ENCODE results near the gene BMPER. TPM values are rescaled to one million over a fixed set of nuclear protein-coding genes. Genes with fewer than 3 reads are reported as not detected.

BMPER gene
- total RNA-seq, 1 donor from 2014 or later: 30.2 TPM

DNA sequence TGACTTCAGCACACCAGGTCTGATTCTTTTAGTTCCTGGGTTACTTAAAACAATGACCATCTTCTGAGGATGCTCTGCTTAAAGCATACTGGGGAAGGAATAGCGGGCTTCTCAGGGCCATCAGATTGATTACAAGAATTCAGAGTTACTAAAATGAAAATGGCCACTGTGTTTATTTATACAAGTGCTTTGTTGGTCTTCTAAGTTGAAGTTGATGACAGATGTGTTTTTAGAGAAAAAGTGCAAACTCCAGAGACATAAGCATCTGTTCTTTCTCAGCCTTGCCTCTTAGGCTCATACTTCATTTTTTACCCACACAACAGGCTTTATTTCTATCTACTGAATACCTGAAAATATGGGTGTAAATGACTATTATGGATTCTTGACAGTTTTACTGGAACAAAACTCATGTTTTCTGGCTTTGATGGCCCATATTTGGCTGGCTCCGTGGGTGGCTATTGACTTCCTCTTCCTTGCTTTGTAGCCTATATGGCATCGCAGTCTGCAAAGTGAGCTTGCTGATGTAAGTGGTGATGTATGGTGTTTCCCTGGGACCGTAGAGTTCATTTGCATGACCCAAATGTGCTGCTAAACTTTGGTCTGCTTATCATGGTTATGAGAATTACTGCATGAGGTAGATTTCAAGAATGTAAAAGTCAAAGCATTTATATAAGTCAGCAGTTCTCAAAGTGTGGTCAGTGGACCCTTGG is 121.3 kb downstream of the BMPER start:
- peak; percentile 24 for DNase-seq

DNA sequence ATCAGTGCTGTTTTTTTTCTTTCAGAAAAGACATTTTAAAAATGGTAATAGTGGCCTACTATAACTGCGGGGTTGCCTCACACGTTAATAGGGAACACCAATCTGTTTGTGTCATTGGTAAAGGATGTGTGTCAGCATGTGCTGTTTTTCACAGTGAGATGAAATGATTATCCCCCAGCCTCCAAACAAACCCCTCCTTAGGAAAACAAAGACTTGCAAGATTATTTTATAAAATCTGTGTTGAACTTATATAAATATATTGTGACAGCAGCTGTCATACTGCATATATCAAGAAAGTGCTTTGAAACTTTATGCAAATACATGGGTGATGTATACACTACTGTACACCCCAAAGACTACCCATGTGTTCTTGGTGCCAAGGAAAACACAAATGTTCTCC is 125.8 kb downstream of the BMPER start:
- DNase-seq: no peak

DNA sequence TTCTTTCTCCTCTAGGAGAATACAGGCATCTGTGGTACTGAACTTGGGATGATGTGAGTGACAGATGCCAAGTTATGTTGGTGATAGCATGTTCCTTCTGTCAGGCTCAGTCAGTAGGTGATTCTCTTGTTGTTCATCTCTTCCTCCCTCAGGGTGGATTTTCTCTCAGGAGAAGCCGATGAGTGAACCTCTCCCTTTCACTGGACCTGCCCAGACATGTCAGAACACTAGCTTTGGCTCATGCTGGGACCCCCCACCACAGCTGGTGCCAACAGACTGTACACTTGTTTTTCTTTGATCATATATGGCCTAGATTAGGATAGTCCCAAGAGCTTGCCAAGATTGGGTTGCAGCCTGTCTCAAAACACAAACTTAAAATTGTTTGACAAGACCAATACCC is 129.4 kb downstream of the BMPER start:
- no peak for DNase-seq

DNA sequence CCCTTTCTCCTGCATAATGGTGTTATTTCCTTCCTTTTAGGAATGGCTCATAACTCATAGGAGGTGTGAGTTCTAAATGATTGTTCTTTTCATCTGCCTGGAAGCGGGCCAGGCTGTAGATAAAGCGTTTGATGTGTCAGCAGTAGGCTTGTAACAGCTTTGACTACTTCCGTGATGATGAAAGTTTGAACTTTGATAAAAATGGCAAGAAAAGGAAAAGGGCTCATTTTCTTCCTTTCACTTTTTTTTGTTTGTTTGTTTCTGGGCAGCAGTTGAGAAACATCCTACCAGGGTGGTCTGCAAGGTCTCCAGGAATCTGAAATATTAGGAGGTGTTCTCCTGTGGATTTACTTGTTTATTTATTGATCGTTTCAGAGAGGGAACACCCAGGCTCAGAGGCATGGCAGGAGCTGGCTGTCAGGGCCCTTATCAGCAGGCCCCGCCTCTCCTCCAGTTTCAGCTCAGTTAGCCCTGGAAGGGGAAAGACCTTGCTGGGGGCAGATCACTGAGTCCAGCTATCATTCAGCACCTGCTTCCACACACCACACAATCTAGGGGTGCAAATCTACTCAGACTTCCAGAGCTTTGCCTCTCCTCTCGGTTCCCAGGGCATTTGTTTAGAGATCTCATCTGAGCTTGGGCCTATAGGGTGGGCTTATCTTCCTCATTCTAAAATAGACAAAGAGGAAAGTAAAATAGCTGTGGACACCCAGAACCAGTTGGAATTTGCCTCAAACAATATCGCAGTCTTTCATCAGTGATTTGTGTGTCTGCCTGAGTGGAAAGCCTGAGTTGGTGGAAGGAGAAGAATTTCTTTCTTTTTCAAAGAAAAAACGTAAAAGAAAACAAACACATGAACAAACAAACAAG is 130.9 kb downstream of the BMPER start:
- no peak for DNase-seq

DNA sequence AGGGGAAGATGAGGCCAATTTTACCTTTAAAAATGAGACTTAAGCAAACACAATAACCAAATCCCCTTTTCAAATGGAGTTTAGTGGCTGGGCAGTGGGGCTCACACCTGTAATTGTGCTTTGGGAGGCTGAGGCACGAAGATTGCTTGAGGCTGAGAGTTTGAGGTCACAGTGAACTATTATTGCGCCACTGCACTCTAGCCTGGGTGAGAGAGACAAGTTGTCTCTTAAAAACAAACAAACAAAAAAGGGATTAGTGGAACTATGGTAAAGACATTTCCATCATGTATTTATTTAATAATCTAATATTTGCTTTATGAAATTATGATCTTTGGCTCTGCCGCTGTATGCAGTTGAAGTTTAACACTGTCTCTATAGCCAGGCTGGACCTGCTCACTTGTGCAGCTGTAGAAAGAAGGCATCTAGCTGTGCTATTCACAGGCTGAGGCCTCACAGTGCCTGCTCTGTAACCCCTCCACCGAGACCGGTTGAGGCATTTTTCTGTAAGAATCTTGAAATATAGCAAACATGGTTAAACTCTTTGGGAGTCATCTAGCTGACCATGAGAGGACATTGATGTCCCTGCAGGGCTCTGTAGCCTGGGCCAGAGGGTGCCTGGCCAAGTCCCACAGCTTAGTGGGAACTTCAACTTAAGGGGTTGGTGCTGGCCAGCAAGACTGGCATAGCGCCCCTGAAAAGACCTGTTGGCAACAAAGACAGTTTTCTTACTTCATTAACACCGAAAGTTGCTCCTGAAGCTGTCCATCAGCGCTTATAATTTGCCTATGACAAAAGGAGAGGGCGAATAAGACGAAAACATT is 131.8 kb downstream of the BMPER start:
- DNase-seq: no peak

DNA sequence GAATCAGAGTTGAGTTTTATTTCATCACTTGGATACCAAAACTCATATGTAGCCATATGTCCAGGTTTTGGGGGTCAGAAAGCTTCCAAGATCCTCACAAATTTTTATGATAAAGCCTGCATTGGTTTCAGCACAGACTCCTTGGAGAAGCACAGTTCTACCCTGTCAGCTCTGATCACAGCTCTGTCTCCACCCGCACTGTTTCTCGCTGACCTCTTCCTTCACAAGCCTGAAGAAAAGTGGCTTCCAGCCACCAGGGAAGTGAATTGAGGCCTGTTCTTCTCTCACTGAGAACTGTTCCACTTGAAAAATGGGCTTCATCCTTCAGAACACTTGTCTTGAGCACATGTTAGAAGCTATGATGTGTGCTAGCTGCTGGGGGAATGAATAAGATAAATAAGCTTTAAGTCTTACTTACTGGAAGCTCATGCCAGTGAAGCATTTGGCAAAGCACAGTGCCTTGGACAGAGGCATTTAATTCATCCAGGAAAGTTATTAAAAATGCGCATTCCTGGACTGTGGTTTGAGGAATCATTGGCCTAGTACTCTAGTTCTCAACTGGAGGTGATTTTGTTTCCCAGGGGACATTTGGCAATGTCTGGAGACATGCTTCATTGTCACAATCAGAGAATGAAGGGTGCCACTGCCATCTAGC is 133.6 kb downstream of the BMPER start:
- DNase-seq: peak; percentile 35

DNA sequence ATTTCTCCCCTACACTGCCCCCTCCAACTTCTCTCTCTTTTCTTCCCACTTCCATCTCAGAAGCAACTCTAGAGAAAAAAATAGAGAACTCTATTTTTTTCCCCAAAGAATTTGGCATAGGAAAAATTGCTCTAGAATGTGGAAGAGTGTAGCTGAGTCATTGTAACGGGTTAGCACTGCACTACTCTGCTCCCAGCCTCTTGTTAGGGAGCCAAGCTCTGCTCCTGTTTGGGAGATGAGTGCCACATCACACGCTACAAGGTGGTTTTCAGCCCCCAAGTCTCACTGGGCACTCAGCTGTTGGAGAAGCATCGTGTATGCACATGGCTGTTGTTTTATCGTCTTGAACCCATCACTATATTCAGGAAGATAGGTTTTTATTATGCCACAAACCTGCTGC is 136.4 kb downstream of the BMPER start:
- DNase-seq: no peak

DNA sequence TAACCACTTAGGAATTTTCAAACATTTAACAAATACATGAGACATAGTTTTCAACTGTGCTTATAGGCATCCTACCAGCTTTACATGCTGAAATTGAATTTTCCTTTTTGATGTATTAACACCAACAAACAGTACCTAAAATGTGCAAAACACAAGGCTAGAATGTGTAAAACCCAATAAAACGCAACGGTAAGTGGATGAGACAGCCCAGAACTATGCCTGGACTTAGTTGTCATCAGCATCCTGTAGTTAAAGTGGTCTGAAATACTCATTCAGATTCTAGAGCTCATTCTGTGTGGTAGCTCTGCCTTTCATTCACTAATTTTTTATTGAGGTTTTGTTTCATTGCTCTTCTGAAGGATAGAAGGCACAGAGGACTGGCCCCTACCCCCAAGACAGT is 137.1 kb downstream of the BMPER start:
- DNase-seq: no peak

DNA sequence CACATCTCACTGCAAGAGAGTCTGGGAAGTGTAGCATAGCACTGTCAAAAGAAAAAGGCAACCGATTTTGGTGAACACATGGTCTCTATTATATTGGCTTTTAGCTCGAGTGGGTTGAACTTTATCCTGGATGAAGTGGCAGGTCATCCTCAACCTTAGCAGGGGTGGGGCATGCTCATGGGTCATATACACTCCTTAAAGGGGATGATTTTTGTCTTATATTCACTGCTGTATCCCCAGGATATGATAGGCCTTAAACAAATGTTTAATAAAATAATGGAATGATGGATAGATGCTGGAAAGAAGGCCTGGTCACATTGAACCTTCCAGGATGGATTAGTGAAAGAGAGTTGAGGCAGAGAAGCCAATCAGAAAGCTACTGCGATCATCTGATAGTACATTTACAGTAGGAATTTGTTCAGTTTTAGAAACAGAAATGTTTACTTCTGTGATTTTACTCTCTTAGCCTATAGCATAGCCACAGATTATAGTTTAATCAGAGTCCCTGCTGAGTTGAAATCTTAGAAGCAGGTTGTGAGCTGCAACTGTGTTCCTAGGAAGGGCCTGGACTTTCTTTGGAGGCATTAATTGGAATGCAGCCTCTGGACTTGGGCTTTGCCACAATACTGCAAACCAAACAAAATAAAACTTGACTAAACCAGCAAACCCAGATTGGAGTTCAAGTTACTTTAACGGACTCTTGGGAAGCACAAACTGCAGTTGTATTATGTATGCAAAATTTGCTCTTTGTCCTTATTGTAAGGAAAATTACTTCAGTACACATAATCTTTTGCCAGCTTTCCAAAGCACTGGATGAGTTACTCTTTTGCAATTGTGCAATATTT is 138.3 kb downstream of the BMPER start:
- peak; percentile 28 for DNase-seq

DNA sequence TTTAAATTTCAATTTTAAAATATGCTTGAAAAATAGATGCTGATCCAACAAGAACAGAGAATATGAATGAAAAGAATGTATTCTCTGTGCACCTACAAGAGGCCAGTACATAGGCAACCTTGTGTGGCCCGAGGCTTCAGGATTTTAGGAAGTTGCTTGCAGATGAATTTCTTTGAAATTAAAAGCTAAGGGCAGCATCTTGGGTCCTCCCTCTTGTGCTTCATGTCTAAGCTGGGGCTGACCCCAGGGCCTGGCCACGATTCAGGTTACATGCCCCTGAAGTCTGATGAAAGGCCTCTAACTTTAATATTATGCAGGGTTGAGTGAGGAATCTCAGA is 138.9 kb downstream of the BMPER start:
- no peak for DNase-seq

DNA sequence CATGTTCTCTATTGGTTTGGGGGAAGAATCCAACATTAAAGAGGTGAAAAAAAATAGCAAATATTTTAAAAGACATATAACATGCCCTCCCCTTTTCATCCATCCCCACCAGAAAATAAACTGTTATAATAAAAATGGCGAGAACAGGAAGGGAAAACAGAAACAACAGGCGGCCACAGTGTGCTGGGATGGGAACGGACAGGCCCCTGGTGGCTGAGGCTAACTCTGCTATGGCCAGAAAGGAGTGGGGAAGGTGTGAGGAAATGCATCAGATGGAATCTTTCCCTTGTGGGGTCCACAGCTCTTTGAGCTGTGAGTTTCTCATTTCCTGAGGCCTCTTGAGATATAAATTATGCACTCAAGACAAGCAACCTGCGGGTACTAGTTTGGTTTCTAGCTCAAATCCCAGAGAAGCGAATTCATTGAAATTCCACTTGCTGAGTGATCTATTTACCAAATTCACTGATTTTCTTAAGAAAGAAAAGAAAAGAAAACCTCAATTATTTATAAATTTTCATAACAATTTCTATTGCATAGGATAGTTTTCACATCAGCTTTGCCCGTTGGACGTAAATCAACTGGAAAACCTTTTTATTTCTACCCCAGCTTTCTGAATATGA is 139.5 kb downstream of the BMPER start:
- DNase-seq: no peak

DNA sequence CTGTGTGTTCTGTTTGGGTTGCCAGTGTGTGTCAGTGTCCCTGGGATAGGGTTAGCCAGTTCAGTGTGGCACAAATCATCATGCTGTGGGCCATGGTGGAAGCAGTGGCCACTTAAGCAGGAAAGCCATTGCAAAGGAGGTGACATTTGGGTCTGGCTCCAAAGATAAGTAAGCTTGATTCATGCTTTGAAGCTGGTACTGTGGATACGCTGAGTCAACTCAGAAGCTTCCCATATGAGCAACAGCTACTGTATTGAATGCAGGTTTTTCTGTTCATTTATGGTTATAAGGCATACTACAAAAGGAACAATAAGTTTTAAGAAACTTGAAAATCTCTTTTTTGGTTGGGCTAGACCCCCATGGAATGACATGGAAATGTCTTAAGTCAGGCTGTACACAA is 143.1 kb downstream of the BMPER start:
- DNase-seq: no peak

DNA sequence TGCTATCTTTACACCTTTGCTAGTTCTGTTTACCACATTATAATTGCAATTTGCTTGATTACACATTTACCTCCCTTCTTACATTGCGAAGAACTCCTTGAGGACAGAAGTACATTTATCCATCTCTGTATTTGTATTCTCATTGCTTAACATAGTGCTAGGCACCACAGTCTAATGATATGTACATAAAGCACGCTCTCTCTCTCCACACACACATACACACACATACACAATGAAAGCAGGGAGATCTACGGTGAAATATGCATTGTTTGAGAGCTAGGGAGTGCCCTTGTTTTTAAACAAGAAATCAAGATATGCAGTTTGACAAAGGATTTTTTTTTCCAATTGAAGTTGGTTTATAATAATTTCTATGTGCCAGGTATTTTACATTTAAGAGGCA is 148.7 kb downstream of the BMPER start:
- no peak for DNase-seq

DNA sequence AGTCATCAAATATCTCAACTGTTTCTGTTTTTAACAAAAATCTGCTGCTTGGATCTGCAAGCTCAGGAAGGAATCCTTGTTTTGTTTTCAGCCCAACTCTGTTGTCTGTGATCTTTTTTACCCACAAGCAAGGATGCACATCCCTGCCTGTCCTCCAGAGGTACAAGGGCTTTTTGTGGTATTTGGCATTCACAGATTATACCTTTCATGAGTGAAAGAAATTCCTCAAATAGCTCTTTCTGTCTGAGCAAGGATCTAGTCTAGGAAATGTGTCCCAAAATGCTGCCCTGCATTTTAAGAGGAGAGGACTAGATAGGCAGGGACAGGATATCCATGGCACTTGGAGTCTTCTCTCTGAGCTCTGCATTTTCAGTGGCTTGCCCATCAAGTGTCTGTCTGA is 151.8 kb downstream of the BMPER start:
- no peak for DNase-seq

DNA sequence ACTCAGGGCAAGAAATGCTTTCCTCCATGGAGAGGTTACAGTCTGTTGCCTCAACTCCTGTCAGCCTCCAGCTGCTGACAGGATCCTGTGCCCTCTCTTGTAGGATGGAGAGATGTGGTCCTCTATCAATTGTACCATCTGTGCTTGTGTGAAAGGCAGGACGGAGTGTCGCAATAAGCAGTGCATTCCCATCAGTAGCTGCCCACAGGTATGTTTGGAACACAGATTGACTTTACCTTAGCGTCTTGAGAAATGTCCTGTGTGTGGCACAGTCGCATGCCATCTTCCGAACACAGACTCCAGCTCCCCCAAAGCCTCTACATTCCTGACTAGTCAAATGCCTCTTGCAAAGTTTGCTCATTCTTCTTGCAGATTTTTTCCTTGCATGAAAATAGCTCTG is 152.6 kb downstream of the BMPER start:
- no peak for DNase-seq

DNA sequence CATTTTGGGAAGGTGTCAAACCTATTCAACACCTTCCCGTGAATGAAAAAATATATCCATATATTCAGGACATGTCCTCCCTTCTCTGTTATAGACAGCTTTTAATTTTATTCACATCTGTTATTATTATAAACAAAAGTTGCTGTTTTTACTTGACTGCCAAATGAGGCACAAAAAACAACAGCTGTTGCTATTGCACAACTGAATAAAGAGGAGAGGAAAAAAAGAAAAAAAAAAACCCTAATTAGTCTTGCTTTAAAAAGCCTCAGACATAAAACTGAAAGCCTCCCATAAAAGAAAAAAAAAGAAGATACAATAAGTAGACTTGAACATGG is 153.4 kb downstream of the BMPER start:
- DNase-seq: peak; percentile 56

DNA sequence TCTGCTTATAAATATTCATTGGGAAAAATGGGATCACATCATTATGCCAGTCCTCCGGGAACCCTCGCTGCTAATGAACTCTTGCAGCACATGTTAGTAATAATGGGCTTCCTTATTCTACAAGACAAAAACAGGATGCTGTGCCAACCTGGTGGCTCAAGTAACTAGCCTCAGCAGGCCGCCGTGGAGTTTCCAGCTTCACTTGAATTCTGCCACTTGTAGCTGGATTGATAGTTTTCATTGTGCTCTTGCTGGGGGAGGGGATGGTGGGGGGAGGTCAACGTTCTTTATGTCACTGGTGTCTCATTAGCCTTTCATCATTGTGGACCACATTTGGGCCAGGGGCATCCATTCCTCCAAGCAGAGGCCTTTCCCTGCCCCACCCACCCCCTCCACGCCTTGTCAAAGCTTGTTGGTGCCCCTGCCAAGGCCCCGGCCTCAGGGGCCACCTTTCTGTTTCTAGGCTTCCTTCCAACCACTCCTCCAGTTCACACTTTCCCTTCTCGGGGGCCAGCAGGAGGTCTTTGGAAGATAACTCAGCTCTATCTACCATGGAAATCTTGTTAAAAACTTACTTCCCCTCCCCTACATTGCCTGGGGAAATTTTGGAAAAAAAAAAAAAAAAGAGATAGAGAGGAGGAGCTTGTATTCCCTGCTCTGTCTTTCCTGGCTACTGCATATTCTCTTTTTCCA is 153.9 kb downstream of the BMPER start:
- peak; percentile 50 for DNase-seq

DNA sequence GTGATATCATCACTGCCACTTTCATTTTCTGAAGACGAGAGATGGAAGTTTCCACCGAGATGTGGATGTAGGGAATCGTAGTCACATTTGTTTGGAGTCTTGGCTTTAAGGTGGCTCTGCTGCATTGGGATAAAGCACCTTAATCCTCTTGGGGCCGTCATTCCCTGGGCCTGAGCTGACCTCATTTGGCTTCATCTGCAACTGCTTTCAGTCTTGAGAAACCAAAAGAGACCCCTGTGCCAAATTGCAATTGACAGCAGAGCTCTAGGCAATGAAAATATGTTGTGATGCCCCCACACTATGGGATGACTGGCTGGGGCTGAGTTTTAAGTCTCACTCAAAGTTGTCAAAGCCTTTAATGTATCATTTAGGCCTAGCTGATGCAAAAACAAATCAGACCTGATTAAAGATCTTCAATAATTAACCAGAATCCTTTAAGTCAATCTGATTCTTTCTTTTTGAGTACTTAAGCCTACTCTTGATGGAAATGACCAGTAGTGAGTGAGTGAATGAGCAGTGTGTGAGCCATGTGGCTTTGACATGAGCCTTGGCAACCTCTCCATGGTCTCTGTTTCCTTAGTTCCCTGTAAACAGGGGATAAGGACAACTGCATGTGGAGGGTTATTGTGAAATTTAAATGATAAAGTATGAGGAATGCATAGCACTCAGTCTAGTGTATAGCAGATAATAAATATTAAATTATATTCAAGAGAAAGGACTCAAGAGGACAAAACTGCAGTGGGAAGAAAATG is 155.0 kb downstream of the BMPER start:
- DNase-seq: no peak

DNA sequence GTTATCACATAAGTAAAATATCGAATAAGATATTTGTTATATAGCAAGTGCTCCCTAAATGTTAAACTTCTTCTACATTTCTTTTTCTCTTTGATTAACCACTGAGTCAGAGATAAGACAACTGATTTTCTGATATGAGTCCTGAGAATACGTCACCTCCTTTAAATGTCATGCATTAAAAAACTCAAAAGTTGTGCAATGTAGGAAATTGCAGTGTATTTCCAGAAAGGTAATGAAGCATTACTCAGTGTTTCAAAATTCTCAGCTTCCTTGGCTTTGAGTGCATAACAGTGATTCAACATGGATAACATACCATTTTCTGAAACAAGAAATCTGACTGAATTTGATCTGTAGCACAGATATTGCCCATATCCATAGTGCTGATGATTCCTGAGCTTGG is 155.8 kb downstream of the BMPER start:
- DNase-seq: no peak

DNA sequence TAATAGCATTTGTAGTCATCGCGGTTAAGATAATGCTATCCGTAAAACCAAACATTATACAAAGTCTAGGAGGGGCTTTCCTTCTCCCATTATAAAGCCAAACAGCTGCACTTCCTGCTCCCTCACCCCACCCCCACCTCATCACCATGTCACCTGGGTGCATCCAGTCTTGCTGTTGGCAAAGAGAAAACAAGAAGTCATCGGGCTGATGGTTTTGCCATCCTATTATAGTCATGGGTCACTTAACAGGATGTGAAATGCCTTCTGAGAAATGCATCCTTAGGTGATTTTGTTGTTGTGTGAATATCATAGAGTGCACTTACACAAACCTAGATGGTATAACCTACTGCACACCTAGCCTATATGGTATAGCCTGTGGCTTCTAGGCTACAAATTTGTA is 157.0 kb downstream of the BMPER start:
- DNase-seq: no peak

All from tongue (tissue), 2 donors.